Fibroblast of peridontal ligament (primary cell): ENCODE data around the gene SPIN2B.
A peak's percentile ranks its signal among the peaks of the same experiment; 100 is the strongest.
"Not testable (repeated sequence)": the region's sequence is repeated elsewhere in the genome, so short reads cannot be mapped to it uniquely, and the experiment has no call there.

Experiments
- DNase-seq: peaks from one replicate; pipeline ENCODE4 v3.0.0-alpha.2; 2010; ENCODE audit errors: extremely low read depth

SPIN2B gene

DNA sequence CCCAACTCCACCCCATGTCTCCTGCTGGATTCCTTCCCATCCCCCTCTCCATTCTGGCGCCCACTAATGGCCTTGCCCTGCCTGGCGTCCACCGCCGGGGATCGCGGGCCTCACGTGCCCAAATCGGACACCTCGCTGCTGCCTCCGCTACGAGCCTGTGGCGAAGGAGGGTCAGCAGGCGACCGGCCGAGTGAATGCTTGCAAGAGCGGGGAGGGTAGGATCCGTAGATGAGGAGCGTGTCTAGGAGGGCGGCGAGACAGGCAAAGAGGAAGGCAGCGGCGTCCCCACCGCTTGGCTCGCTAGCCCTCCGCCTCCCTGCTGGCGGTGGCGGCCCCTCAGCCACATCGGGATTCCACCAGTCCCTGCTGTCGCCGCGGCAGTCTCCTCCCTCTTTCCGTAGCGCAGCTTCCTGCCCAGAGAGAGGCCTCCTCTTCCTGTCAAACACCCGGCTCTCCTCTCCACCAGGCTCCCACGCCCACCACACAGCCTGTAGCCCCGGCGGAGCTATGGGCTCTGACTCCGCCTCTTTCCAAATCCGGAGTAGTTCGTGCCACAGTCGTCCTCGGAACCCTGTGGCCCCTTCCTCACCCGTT, at the start of gene SPIN2B:
TSS of gene SPIN2B (minus strand) at position 387 of the 594 bp plus-strand sequence.
- peak; percentile 58 for DNase-seq

DNA sequence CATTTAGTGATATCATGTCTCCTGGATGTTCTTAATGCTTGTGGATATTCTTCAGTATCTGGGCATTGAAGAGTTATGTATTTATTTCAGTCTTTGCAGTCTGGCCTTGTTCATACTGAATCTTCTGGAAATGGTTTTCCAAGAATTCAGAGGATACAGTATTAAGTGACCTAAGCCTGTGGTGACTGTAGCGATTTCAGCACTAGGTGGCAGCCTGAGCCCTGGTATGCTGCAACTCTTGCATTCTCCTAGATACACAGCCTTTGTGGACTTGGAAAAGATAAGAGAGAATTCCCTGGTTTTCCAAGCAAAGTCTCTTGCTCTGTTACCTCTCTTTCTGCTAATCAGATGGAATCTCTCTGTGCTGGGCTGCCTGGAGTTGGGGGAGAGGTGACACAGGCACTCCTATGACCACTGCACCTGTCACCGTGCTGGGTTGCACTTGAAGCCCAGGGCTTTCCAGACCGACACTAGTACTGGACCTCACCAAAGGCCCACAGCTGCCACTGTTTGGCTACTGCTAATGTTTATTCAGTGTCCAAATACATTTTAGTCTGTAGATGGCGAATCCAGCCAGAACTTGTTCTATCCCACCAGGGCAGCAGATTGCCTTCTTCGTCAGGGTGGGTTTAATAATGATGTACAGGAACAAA, 35.2 kb upstream of the SPIN2B start:
- peak; percentile 45 for DNase-seq

DNA sequence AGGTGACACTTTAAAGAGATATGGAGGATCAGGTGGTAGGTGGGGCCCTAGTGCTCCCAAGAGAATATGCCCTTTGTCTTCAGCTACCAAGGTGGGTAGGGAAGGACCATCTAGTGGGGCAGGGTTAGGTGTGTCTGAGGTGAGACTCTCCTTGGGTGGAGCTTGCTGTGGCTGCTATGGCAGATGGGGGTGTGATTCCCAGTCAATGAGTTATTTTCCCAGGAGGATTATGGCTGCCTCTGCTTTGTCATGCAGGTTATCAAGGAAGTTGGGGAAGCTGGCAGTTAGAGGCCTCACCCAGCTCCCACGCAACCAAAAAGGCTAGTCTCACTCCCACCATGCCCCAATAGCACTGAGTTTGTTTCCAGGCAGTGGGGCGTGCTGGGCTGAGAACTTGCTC, 33.8 kb upstream of the SPIN2B start:
- DNase-seq = no peak

DNA sequence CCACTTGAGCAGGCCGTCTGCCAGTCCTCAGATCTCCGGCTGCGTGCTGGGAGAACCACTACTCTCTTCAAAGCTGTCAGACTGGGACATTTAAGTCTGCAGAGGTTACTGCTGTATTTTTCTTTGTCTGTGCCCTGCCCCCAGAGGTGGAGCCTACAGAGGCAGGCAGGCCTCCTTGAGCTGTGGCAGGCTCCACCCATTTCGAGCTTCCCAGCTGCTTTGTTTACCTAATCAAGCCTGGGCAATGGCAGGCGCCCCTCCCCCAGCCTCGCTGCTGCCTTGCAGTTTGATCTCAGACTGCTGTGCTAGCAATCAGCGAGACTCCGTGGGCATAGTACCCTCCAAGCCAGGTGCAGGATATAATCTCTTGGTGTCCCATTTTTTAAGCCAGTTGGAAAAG, 30.9 kb upstream of the SPIN2B start:
- DNase-seq = not testable (repeated sequence)

DNA sequence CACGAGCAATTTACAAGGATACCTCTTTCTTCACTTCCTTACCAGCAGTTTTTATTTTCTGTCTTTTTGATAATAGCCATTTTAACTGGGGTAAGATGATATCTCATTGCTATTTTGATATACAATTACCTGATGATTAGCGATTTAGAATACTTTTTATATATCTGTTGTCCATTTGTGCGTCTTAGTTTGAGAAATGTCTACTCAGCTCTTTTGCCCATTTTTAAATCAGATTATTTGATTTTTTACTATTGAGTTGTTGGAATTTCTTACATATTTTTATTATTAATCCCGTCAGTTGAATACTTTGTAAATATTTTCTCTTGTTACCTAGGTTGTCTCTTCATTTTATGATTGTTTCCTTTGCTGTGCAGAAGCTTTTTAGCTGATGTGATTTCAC, 17.3 kb upstream of the SPIN2B start:
- no peak for DNase-seq

DNA sequence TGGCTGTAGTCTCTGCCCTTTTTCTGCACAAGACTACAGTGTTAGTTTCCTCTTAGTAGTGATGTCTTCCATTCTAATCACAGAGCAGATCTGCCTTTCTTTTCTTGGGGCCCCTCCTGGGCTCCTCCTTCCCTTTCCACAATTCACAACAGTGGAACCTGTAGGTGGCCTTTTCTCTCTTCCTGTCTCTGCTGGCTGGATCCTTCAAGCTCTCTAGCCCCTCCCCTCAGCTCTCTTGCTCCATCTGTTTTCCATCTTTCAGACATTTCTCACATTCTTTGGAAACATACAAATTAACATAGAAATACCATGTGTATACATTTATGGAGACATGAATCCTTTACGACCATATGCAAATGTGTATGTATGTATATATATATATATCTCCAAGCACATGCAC, 16.2 kb upstream of the SPIN2B start:
- peak; percentile 36 for DNase-seq

DNA sequence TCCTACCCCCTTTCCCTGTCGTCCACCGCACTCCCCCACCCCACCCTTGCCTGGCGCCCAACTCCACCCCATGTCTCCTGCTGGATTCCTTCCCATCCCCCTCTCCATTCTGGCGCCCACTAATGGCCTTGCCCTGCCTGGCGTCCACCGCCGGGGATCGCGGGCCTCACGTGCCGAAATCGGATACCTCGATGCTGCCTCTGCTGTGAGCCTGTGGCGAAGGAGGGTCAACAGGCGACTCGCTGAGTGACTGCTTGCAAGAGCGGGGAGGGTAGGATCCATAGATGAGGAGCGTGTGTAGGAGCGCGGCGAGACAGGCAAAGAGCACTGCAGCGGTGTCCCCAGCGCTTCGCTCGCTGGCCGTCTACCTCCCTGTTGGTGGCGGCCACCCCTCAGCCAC, 15.7 kb upstream of the SPIN2B start, which contains the start of gene SPIN2A:
TSS of gene SPIN2A (minus strand) at position 325 of the 400 bp plus-strand sequence. CDS start 800 bp downstream, outside the sequence.
- DNase-seq = not testable (repeated sequence)

DNA sequence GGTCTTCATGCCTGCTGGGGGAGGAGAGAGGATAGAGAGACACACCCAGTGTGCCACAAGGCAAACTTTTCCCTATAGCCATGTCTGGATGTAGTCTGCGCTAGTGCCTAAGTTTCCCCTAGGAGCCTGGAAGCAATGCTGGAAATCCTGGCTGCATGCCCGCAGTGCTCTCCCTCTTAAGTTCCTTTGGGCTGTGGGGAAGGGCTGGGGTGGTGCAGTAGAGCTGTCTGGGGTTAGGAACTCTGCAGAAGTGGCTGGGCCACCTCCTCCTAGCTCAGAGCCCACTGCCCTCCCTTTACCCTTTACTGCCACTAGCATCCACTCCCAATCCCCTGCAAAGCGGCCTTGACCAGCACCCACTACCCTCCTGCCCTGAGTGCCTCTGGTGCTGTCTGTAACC, 15.2 kb upstream of the SPIN2B start:
- not testable (repeated sequence) for DNase-seq

DNA sequence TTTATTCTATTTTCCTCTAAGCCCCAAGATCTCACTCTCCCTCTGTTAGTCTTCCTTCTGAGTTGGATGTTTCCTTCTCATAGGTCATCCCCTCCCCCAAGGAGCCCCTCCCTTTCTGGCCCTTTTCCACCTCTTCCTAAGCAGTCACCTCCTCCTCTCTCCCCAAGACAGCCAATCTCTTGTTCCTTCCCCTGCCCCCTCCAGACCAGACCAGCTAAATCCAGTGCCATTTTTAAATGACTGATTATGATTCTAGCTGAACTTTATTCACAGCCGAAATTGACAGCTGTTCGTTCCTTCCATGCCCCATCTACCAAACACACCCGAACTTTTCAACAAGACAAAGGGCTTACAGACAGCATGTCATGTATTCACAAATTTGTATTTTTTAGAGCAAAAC, 13.9 kb upstream of the SPIN2B start:
- DNase-seq = no peak

DNA sequence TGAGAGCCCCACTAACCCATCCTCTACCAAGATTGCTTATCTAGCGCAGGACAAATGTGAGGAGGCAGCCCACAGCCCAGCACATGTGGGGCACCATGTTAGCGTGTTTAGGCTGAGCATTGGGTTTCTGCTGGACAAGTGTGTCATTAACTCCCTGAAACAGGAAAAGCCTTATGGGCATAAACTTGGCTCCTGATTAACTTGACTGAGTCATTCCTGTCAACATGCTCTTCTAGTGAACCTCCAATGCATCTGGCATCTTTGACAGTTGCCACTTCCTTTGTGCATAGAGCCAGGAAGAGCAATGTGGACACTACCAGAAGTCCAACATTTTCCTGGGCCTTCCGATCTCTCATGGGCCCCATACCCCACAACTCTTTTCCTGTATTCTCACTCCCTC, 13.4 kb upstream of the SPIN2B start:
- no peak for DNase-seq

DNA sequence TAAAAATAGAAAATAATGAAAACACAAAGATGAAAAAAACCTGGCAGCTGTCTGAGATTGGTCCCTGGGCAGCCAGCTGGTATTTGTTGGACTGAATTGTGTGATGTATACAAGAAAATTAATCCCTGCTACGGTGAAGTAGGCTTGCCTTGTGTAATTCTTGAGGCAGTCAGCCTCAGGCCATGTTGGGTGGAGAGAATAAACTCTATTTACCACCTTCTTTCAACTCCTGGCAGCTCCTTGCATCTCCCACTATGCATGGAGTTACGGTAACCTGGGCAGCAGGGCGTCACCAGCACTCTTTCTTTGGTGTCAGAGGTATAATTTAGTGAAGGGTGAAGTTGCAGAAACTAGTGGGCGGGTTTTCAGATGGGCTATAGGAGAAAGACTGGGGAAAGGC, 12.4 kb upstream of the SPIN2B start:
- no peak for DNase-seq

DNA sequence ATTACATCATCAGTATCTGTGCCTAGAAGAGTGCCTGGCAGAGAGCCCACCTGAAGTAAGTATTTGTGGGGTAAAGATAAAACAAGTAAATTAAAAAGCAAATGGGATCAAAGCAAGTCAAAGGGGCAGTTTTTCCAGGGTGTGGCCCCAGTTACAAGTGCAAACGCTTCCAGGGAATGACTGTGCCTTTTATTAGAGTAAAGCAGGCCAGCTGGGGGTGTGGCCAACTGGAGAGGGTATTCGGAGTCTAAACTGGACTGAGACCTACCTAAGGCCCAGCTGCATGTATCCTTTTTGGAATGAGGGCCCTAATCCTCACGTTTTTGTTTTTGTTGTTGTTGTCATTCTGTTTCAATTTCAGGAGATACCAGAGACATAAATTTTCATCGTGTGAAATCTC, 11.9 kb upstream of the SPIN2B start:
- not testable (repeated sequence) for DNase-seq

DNA sequence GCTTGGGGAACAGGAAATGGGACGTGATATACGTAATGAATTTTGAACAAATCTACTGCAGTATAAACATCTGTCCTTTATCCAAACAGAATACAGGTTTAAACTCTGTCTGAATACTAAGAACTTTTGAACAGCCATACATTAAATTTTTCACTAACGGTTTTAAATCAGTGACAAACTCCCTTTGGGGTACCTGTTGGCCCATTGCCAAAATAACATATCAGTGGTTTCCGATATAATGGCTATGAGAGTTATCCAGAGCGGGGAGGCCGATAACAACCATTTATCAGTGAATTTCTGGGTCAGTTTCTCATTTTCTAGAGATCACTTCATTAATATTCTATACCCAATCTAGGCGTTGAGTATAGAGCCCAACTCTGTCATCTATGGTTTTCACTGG, 10.7 kb upstream of the SPIN2B start:
- no peak for DNase-seq

DNA sequence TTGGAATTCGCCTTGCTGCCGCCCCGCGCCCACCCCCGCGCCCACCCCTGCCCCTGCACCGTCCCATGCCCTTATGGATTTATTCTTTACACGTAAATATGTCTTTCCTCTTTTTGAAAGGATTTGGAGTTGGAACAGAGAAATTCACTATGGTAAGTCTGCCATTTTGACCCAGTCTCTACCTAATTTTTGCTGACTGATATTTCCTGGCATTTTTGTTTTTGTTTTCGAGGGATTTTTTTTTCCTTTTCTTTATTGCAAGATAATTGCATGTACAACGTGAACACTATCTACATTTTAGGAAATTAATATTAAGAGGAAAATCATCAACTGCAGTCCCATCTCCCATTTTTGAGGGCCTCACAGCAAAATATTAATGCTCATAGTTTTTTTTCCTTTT, 468 bp upstream of the SPIN2B start:
- DNase-seq = peak; percentile 0

DNA sequence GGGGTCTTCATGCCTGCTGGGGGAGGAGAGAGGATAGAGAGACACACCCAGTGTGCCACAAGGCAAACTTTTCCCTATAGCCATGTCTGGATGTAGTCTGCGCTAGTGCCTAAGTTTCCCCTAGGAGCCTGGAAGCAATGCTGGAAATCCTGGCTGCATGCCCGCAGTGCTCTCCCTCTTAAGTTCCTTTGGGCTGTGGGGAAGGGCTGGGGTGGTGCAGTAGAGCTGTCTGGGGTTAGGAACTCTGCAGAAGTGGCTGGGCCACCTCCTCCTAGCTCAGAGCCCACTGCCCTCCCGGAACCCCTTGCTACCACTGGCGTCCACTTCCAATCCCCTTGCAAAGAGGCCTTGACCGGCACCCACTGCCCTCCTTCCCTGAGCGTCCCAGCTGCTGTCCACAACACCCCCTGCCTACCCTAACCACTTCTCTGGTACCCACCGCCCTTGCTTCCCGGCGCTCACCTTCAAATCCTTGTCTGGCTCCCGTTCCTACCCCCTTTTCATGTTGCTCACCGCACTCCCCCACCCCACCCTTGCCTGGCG, 658 bp downstream of the SPIN2B start:
- peak; percentile 0 for DNase-seq

DNA sequence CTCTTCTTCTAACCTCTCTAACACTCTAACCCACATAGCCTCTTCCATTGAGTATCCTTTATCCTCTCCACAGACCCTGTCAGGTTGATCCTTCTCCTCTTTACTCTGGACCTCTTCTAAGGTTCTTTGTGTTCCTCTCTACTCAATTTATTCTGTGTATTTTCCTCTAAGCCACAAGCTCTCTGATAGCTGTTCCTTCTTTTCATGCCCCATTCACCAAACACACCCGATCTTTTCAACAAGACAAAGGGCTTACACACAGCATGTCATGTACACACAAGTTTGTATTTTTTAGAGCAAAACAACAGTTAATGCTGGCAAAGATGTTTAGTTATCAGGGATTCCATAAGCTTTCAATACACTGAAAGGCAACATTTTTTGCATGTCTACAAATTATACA, 1.9 kb downstream of the SPIN2B start:
- no peak for DNase-seq

DNA sequence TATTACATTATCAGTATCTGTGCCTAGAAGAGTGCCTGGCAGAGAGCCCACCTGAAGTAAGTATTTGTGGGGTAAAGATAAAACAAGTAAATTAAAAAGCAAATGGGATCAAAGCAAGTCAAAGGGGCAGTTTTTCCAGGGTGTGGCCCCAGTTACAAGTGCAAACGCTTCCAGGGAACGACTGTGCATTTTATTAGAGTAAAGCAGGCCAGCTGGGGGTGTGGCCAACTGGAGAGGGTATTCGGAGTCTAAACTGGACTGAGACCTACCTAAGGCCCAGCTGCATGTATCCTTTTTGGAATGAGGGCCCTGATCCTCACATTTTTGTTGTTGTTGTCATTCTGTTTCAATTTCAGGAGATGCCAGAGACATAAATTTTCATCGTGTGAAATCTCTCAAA, 3.8 kb downstream of the SPIN2B start:
- not testable (repeated sequence) for DNase-seq

DNA sequence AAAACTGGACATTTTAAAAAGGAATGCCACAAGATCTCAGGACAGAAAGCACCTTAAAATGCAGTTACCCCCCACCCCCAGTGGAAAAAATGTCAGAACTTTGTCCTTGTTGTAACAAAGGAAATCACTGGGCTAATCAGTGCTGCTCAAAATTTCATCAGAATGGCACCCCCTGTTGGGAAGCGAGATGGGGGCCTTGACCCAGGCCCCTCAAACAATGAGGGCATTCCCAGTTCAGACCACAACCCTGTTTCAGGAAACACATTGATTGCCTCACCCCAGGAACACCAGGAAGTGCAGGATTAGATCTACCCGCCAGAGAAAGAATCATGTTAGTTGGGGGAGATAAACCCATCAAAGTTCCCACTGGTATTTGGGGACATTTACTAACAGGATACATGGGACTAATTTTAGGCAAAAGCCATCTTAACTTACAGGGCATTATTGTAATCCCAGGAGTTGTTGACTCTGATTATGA, 16.4 kb downstream of the SPIN2B start:
- DNase-seq = no peak

DNA sequence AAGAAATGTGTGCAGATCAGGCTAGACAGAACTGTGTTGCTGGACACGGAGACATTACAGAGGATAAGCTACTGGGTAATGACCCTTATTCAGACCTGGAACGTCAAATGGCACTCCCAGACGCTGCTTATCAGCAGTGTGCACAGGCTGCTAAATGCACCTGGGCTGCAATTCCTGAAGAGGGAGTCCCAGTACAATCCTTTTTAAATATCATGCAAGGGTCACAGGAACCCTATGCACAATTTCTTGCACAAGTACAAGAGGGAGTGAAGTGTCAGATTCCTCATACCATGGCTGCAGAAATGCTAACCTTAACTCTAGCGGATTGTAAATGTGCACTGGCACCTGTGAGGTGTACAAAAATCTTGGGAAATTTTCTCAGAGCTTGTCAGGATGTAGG, 16.9 kb downstream of the SPIN2B start:
- DNase-seq = no peak

DNA sequence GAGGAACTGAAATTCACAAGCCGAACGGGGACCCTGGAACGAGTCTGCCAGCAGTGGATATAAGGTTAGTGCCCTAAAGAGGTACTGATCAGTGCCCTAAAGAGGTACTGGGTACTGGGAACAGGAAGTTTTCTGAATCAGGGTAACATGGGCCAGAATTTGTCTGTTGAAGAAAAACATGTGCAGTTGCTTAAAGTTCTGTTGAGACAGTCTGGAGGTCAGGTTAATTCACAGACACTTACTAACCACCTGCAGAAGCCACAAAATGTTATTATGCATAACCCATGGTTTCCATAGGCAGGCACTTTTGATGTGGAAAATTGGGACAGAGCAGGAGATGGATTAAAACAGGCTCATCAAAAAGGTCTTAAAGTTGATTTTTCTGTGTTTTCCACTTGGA, 17.9 kb downstream of the SPIN2B start:
- no peak for DNase-seq

DNA sequence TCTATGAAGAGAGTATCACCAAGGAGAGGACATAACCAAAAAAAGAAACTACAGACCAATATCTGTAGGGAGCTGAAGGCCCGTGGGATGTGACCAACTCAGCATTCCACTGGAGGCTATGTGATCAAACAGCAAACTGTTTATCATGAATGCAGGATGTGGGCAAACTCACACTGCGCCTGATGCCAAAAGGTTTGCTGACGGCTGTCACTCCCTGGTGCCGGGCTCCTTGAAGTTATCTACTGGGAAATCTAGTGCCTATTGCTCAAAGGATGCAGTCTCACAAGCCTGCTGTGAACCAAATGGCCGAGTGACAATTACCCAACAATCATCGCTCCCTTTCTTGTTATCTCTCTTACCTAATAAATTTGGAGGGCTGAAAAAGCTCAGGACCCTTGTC, 18.4 kb downstream of the SPIN2B start:
- DNase-seq = not testable (repeated sequence)

DNA sequence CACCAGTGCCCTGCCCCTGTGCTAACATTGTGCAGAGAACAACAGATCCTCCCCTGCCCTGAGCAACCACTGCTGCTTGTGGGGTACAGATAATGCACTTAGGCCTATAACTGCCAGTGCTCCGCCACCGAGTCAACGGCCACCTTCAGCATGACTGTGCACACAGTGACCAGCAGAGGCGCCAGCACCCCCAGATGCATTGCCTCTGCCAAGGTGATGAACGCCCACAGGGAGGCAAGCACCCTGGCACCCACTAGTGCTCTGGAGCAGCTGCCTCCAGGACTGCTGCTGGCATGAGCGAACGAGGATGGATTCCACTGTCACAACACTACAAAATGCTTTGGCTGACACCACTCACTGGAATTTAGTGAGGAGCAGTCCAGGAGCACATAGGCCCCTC, 38.2 kb downstream of the SPIN2B start:
- DNase-seq = no peak

DNA sequence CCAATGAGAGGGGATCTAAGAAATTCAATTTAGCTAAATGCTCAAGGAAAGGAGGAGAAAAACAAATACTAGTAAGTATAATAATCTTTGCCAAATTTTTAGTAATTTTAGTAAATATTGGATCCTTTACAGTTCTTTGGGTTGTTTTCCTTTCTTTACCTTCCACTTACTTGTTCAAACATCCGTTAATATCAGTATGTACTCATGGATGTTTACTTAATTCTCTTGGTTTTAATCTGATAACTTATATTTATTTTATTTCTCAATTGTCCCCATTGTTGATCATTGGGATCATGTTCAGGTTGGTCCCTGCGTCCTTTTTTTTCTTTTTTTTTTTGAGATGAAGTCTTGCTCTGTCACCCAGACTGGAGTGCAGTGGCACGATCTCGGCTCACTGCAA, 46.9 kb downstream of the SPIN2B start:
- DNase-seq = no peak
